Activated T-cell treated with anti-CD3 and anti-CD28 coated beads for 24 hours (primary cell): ENCODE data around the gene AK9.
"Not testable (repeated sequence)": the region's sequence is repeated elsewhere in the genome, so short reads cannot be mapped to it uniquely, and the experiment has no call there.

Experiments
- DNase-seq: peaks from one replicate; pipeline ENCODE4 v3.0.0-alpha.2; 2020; ENCODE audit warnings: low read depth

AK9 gene

DNA sequence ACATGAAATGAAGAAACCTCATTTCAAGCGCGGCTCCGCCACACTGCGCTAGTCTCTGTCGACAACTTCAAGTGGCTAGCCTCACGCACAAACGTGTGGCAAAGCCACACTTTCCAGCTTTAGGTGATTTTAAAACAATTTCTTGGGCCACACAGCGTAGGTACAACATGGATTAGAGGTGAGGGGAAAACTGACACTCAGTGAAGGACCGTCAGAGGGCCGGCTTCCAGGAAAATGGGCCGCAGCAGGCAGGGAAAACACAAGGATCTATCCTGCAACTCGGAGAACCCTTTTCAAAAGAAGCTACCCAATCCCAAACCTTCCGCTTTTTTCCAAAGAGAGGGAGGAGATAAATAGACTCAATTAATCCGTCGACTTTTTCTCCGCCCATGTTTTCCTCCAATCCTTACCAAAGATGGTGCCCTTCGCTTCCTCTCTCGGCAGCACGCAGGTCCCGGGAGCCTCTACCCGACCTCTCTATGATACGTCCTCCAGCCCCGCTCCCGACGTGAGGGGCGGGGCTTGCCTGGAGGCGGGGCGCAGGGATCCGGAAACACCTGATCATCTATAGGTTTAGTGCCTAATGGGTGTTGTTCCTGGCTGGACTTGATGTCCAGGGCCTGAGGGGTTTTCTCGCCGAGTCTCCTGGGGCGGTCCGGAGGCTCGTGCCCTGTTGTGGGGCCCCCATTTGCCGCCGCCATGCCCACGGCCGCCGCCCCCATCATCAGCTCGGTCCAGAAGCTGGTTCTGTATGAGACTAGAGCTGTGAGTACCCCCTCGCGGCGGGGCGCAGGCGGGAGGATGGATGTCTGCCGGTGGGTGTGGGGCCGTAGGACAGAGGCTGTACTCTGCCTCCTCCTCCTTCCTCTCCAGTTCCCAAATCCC lies at the start of gene AK9, which contains the start of gene FIG4:
TSS of gene AK9 (minus strand) at position 466 of the 885 bp plus-strand sequence. CDS start 15,457 bp downstream, outside the sequence.
TSS of gene FIG4 (plus strand) at position 560 of the 885 bp plus-strand sequence. CDS start at position 700, 140 bp downstream.
- DNase-seq, result peak; percentile 86

- no peak for DNase-seq
Measured at GRCh38 chr6:109740787-109741186, 49.8 kb upstream of the AK9 start.

DNA sequence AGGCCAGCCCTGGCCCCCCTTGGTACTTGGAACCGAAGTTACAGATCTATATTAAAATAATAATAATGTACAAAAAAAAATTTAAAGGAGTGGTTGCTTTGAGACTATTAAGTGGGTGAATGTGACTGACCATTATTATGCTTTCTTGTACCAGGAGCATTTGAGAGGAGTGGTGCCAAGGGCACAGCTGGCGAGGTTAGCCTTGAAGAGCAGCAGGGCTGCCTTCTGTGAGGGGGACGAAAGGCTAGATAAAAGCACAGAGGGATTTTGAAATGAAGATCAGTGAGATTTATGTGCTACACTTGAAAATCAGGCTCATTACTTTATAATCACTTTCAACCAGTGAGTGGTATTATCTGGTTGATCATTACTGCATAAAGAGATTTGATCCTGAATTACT lies 48.7 kb upstream of the AK9 start:
- DNase-seq, result no peak

DNA sequence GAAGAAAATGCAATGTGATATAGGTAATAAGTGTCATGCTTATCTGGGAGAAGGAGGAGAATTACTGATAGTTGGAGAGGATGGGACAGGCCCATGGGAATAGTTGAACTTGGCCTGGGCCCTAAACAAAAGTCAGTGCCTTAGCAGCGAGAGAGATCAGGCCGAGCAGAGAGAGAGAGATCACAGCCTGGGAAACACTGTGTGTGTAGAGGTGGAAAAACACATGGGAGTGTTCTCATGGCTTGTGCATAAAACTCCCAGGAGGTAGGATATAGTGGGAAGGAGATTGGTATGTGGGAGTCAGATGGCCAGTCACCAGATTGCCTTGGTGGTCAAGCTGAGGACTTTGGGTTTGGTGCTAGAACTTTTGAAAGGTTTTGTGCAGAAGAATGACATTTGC lies 47.7 kb upstream of the AK9 start:
- DNase-seq, result no peak

DNA sequence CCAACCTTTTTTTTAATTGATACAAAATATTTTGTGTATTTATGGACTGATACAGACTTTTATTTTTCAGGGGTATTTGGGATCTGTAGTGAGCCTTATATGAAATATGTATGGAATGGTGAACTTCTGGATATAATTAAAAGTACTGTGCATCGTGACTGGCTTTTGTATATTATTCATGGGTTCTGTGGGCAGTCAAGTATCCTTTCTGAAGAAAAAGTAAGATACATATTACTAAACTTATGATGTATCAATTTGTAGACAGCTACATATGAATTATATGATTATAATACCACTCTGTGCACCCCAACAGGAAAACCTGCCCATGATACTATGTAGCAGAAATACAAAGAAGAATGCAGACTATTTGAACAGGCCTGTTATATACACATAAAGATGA lies 47.3 kb upstream of the AK9 start:
- DNase-seq, result no peak

DNA sequence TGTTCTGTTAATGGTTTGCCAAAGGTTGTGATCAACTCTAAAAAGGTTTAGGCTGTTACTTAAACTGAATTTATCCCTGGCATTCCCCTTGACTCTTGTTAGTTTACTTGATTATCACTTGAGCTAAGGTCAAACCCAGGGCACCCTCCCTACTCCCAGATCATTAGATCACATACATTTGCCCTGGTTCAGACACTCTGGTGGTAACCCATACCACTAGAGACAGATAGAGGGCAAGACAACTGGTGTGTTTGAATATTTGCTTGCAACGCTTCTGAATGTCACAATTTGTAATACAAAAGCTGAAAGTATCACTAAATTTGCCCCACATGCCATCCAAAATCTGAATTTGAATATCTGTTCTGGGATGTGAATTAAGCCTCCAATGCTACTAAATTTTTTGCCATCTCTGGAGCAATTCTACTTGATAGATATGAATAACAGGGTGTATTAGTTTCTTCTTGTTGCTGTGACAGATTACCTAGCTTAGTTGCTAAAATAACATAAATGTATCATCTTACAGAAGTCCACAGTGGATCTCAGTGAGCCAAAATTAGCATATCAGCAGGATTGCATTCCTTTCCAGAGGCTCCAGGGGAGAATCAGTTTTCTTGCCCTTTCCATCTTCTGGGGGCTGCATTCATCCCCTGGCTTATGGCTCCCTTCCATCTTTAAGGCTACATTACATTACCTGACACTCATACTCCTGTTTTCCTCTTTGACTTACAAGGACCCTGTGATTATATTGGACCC lies 45.4 kb upstream of the AK9 start:
- no peak for DNase-seq

- not testable (repeated sequence) for DNase-seq
Measured at GRCh38 chr6:109725250-109725649, 34.2 kb upstream of the AK9 start.

- DNase-seq, result no peak
Measured at GRCh38 chr6:109722564-109723254, 31.7 kb upstream of the AK9 start.

DNA sequence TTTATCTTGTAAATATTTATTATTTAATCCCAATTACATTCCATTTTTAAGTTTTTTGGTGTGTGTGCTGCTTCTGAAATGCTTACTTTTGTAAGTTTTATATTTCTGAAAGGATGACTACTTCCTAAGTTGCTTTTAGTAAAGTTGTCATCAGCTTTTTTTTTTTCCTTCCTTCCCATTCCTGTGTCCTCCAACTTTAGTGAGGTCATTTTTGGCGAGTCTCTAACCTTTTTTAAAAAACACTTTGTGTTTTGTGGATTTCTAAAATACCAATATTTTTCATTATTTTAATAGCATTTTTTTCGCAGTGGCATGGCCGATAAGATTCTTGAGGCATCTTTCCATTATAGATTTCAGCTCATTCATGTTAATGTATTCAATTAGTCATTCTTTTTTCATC lies 31.0 kb upstream of the AK9 start:
- DNase-seq, result no peak

DNA sequence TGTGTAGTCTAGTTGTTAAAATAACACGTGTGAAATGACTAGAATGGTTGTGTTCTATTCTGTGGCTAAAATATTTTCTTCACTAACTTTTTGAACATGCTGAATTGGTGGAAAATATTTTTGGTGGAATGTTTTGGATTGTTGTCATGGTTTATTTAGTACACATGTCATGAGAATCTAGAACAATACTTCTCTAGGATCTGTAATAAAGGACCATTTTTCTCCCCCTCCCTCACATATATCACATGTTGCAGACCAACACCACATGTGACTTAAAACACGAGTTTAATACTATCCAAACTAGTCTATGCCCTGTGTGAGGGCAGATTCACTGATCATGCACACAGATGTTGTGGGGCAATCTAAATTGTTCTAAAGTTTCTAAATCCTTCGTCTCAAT lies 29.3 kb upstream of the AK9 start:
- DNase-seq, result no peak

- no peak for DNase-seq
Measured at GRCh38 chr6:109718991-109719390, 28.0 kb upstream of the AK9 start.

DNA sequence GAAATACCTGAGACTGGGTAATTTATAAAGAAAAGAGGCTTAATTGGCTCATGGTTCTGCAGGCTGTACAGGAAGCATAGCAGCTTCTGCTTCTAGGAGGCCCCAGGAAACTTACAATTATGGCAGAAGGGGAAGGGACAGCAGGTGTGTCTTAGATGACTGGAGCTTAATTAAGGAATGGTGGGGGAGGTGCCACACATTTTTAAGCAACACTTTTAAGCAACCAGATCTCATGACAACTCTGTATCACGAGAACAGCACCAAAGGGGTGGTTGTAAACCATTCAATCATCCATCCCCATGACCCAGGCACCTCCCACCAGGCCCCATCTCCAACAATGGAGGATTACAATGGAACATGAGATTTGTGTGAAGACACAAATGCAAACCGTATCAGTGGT lies 27.0 kb upstream of the AK9 start:
- no peak for DNase-seq

DNA sequence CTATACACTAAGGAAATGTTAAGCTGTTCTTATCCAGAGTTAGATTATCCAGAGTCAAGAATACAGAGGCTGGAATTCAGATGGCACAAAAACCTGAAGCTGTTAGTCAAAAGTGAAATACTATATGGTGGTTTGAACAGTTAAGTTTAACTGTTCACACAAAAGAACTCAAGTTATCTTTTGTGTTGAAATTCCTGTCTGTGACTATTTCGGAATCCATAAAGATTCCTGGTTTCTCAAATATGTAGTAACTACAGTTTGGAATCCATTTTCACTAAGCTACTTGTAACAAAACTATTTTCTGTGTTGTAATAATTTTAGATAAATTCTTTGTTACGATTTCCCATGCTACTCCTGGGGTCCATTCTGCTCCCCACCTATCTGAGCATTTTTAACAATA lies 24.6 kb upstream of the AK9 start:
- no peak for DNase-seq

GRCh38 chr6:109714611-109715010 lies 23.6 kb upstream of the AK9 start:
- DNase-seq, result no peak

- DNase-seq, result no peak
Measured at GRCh38 chr6:109714166-109714565, 23.2 kb upstream of the AK9 start.

GRCh38 chr6:109713097-109713496 lies 22.1 kb upstream of the AK9 start:
- DNase-seq, result no peak

GRCh38 chr6:109708099-109708498 lies 17.1 kb upstream of the AK9 start:
- not testable (repeated sequence) for DNase-seq

- no peak for DNase-seq
Measured at GRCh38 chr6:109706513-109706912, 15.5 kb upstream of the AK9 start.

GRCh38 chr6:109705258-109705657 lies 14.3 kb upstream of the AK9 start:
- peak; percentile 63 for DNase-seq

DNA sequence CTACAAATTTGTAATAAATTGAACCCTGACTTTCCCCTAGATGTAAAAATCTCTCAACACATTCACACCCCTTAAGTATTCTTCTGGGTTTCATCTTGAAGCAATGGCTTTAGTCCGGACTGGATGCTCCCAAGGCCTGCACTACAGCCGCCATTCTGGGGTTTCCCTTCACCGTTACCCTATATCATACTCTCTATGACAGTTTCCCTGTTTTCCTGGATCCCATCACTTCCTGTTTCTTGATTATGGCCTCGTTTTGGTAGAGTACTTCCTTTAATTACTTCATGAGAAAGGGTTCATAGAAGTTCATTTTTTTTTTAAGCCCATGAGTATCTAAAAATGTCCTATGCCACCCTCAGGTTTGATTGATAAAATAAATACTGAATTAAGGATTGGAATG lies 11.8 kb upstream of the AK9 start:
- no peak for DNase-seq

DNA sequence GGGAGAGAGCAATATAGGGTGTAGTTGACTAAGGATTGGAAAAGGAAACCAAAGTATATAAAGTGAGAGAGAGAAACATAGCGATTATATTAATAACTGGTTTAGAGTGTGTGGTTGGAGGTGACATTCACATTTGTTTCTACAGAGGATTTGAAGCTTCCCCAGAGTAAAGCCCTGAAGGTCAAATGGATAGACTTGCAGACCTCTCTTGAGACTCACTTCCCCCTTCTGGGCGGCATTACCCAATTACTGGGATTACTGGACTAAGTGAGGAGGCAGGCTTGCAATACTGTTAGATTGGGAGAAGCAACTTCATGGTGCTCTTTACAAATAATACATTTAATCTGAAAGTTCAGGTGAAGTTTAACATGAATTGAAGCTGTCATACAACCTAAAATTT lies 10.8 kb upstream of the AK9 start:
- DNase-seq, result no peak

DNA sequence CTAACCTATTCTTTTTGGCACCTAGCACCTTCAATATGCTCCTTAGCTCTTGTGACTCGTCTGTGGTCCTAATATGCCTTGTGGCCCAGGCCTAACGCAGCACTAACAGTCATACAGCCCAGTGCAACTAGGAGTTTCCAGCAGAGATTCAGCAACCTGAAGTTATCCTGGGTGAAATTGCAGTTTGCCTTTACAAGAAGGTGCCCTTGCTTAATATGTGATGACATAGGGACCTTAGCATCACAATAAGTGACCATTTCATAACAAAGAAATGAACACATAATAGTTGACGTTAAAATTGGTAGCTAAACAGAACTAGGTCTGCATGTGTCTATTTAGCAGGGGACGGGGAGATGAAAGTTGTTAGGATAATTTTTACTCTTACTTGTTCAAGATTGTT lies 10.2 kb upstream of the AK9 start:
- DNase-seq, result no peak

DNA sequence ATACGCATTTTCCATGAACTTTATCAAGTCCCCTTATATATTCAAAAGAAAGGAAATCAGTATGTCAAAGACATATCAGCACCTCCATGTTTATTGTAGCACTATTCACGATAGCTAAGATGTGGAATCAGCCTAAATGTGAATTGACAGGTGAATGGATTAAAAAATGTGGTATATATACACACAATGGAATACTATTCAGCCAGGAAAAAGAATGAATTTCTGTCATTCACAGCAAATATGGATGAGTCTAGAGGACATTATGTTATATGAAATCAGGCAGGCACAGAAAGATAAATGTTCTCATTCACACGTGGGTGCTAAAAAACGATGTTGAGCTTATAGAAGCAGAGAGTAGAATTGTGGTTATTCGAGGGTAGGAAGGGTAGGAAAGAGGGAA lies 5.4 kb upstream of the AK9 start:
- no peak for DNase-seq
